Skeletal muscle tissue (tissue), 4 donors: ENCODE results near the gene GON4L. TPM values are rescaled to one million over a fixed set of nuclear protein-coding genes. Genes with fewer than 3 reads are reported as not detected.
"Not testable (repeated sequence)": the region's sequence is repeated elsewhere in the genome, so short reads cannot be mapped to it uniquely, and the experiment has no call there.

Experiments
- H3K27ac ChIP-seq: one replicate; pipeline ENCODE4 v1.7.0; 2013; ENCODE audit warnings: mild to moderate bottlenecking, low read depth, low read length, inconsistent platforms
- H3K27me3 ChIP-seq, 3 donors: one replicate each; pipeline ENCODE4 v1.7.0; 2013; ENCODE audit warnings: low read length in 3 of 3; ENCODE audit not compliant: control insufficient read depth in 3 of 3, insufficient read depth in 3 of 3
- H3K36me3 ChIP-seq, 3 donors: one replicate each; pipeline ENCODE4 v1.7.0; 2013; ENCODE audit warnings: low read length in 3 of 3; ENCODE audit not compliant: control insufficient read depth in 3 of 3, insufficient read depth in 3 of 3
- H3K4me1 ChIP-seq, 3 donors: one replicate each; pipeline ENCODE4 v1.7.0; 2013; ENCODE audit warnings: low read length in 3 of 3, mild to moderate bottlenecking in 3 of 3; ENCODE audit not compliant: control insufficient read depth in 3 of 3, insufficient read depth in 3 of 3
- H3K4me3 ChIP-seq, 3 donors: one replicate each; pipeline ENCODE4 v1.7.0; 2013; ENCODE audit warnings: low read length in 3 of 3
- H3K9ac ChIP-seq, 3 donors: one replicate each; pipeline ENCODE4 v1.7.0; 2013; ENCODE audit warnings: low read length in 3 of 3, mild to moderate bottlenecking in 3 of 3, moderate library complexity in 2 of 3, low read depth in 1 of 3
- H3K9me3 ChIP-seq, 3 donors: one replicate each; pipeline ENCODE4 v1.7.0; 2013; ENCODE audit warnings: low read length in 3 of 3; ENCODE audit not compliant: control insufficient read depth in 3 of 3
- total RNA-seq: library from RNA; depleted of rRNA; stranded (reverse); fragments of >200 nt; gene quantifications from one replicate; pipeline ENCODE4 v1.2.3, GENCODE V29; 2014
- donor health status: Osteomylitis.

Gene GON4L
- total RNA-seq, 1 donor from 2014 or later = 32.9 TPM

DNA sequence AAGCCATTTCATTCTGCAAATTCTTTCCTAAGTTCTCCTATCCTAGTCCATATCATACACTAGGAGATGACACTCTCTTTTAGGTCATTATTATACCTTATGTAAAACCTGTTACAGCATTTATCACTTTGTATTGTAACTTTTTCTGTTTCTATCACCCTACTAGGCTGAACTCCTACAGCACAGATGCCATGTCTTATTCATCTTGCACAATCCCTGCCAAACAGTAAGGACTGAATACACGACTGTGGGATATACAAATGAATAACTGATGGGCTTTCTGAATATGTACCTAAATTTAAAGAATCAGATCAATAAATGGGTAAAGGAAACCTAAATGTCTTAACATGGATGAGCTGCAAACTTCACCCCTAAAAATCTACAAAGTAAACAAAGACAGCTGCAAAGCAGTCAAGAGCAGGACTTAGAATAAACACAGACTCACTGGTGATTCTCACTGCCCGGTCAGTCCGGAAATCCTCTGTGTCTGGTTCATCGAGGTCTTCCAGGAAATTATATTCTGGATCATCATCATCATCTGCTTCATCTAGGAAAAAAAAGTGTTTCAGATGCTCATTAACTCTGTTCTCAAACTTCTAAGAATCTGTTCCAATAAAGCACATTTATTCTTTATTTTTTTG, 62.3 kb downstream of the GON4L start:
- no peaks in the 10 kb centered on the region for H3K9me3 ChIP-seq
- no peaks in the 10 kb centered on the region for H3K4me1 ChIP-seq
- no peak overlapping the region for H3K27ac ChIP-seq
- H3K9ac ChIP-seq = no peak overlapping the region
- H3K4me3 ChIP-seq = no peak overlapping the region
- H3K36me3 ChIP-seq = peaks cover 10 to 28% (median 16%) of the 10 kb centered on the region in 3 donors
- no peaks in the 10 kb centered on the region for H3K27me3 ChIP-seq

DNA sequence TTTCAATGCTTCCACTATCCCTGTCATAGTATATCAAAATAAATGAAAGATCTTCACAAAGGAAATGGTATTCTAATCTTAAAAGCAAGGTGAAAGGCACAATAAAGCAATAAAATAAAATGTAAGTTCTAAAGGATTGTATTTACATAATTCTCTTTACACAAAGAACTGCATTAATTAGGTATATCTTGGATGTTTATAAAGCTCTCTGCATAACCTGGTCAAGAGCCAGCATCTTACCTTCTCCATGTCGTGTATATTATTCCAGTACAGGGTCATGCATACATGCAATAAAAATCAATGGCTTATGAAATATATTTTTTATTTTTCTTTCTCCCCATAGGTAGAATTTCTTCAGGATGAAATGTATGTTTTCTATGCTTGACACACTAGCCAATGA, 63.8 kb downstream of the GON4L start:
- no peak overlapping the region for H3K27ac ChIP-seq
- H3K4me3 ChIP-seq = no peak overlapping the region
- no peaks in the 10 kb centered on the region for H3K9me3 ChIP-seq
- H3K27me3 ChIP-seq = no peaks in the 10 kb centered on the region
- no peak overlapping the region for H3K9ac ChIP-seq
- H3K4me1 ChIP-seq = no peaks in the 10 kb centered on the region
- H3K36me3 ChIP-seq = peaks cover 10 to 26% (median 16%) of the 10 kb centered on the region in 3 donors

DNA sequence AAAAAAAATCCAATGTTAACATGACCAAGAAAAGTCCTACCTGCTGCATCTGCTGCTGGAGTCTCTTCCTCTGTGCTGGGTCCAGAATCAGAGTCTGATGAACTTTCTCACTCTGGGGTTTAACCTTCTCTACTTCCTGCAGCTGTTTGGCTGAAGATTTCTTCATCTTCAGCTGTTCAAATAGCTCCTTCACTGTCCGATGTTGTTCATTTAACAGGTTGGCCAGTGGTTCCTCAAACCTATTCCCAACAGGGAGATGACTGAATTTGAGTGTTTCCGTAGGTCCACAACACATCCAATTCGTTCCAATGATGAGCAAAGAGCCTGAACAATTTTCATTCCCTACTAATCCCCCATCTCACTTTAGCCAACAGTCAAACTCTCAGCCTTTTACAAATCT, 79.4 kb downstream of the GON4L start:
- Histone ChIP-seq H3K9ac (no peak overlapping the region), H3K27me3 (no peaks in the 10 kb centered on the region), H3K36me3 (peaks cover 17 to 53% (median 37%) of the 10 kb centered on the region in 3 donors), H3K27ac (no peak overlapping the region), H3K4me1 (no peaks in the 10 kb centered on the region), H3K9me3 (no peaks in the 10 kb centered on the region), H3K4me3 (no peak overlapping the region)

DNA sequence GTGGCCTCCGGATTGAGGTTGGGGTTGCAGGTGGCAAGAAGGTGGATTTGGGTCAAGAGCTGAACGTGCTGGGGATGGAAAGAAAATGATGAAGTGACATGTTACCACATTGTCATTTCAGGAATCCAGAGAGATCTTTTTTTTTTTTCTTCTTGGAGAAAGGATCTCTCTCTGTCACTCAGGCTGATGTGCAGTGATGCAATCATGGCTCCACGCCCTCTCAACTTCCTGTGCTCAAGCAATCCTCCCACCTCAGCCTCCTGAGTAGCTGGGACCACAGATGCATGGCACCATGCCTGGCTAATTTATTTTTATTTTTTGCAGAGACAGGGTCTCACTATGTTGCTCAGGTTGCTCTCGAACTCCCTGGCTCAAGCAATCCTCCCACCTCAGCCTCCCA, 80.6 kb downstream of the GON4L start:
- no peak overlapping the region for H3K27ac ChIP-seq
- peaks cover 25 to 57% (median 46%) of the 10 kb centered on the region in 3 donors for H3K36me3 ChIP-seq
- no peak overlapping the region for H3K9ac ChIP-seq
- H3K4me3 ChIP-seq = no peak overlapping the region
- no peaks in the 10 kb centered on the region for H3K27me3 ChIP-seq
- no peaks in the 10 kb centered on the region for H3K4me1 ChIP-seq
- no peaks in the 10 kb centered on the region for H3K9me3 ChIP-seq

DNA sequence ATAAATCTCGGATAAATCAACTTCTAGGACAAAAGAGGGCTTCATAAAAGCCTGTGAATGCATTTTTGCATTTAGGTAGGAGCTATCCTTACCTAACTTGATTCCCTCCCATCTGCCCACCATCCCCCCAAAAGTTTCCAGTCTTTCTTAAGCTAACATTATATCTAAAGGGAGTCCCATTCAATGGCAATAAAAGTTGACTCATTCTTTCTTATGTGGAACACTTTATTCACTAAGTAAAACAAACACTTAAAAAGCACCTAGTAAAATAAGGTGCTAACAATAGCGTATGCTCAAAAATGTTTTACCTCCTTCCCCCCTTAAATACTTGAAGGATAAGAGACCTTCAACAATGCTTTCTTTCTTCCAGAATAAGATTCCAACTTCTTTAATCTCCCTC, 83.8 kb downstream of the GON4L start:
- Histone ChIP-seq H3K9me3 (no peaks in the 10 kb centered on the region), H3K4me1 (no peaks in the 10 kb centered on the region), H3K27ac (no peak overlapping the region), H3K36me3 (peaks cover 38 to 76% (median 72%) of the 10 kb centered on the region in 3 donors), H3K4me3 (no peak overlapping the region), H3K27me3 (no peaks in the 10 kb centered on the region), H3K9ac (no peak overlapping the region)

DNA sequence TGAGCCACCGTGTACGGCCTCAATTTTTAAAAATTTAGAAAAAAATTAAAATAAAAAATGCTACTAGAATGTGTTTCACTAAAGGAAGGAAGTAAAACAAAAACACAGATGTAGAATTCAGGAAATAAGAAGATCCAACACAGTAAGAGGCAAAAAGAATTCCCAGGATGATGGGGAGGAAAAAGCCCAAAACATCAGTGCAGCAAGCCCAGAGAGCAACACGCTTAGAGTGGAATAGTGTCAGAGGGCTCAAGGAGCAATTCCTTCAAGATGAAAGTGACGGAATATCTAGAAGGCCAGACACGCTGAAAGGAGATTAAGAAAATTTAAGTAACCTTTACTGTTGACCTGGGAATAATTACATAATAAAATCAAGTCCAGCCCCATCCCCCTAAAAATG, 87.8 kb downstream of the GON4L start:
- Histone ChIP-seq H3K9ac (no peak overlapping the region), H3K4me3 (no peak overlapping the region), H3K36me3 (peaks cover 37 to 74% (median 70%) of the 10 kb centered on the region in 3 donors), H3K9me3 (no peaks in the 10 kb centered on the region), H3K4me1 (no peaks in the 10 kb centered on the region), H3K27ac (no peak overlapping the region), H3K27me3 (no peaks in the 10 kb centered on the region)

DNA sequence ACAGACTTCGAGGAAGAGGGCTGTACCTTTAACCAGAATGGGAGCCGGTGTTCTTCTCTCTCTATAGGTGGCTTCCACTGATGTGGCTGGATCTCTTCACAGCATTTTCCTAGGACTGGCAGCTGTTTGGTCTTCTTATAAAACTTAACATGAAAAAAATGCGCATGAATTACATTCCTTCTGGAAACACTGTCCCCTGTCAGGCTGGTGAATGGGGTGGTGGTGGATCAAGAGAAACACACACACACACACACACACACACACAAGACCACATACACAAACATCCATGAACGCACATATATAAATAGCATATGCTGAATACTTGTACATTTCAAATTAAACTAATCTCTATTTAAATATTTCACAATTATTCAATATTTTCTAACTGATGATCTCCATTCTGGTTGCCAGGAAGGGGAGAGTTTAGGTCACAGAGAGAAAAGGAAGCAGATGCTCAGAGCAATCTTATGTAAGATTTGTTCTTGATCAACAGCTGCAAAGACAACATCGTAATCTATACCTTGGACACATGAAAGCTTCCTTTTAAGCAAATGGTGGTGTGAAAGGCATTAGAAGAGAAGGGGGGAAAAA, 89.5 kb downstream of the GON4L start:
- not testable (repeated sequence) for H3K9ac ChIP-seq, H3K27me3 ChIP-seq, H3K9me3 ChIP-seq, H3K4me3 ChIP-seq, H3K27ac ChIP-seq, H3K4me1 ChIP-seq
- H3K36me3 ChIP-seq = peaks cover 35 to 69% (median 67%) of the 10 kb centered on the region in 3 donors

DNA sequence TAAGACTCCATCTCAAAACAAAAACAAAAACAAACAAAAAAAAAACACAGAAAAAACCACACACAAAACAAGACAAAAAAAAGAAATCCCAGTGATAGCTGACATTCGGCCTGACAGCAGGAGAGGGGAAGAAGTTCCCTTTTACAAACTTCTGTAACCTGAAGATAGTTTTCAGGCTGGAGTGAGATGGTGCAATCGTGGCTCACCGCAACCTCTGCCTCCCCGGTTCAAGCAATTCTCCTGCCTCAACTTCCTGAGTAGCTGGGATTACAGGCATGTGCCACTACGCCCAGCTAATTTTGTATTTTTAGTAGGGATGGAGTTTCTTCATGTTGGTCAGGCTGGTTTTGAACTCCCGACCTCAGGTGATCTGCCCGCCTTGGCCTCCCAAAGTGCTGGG, 93.0 kb downstream of the GON4L start:
- not testable (repeated sequence) for H3K27ac ChIP-seq, H3K27me3 ChIP-seq, H3K9ac ChIP-seq, H3K4me1 ChIP-seq, H3K4me3 ChIP-seq, H3K9me3 ChIP-seq
- H3K36me3 ChIP-seq = peaks cover 34 to 64% (median 61%) of the 10 kb centered on the region in 3 donors

DNA sequence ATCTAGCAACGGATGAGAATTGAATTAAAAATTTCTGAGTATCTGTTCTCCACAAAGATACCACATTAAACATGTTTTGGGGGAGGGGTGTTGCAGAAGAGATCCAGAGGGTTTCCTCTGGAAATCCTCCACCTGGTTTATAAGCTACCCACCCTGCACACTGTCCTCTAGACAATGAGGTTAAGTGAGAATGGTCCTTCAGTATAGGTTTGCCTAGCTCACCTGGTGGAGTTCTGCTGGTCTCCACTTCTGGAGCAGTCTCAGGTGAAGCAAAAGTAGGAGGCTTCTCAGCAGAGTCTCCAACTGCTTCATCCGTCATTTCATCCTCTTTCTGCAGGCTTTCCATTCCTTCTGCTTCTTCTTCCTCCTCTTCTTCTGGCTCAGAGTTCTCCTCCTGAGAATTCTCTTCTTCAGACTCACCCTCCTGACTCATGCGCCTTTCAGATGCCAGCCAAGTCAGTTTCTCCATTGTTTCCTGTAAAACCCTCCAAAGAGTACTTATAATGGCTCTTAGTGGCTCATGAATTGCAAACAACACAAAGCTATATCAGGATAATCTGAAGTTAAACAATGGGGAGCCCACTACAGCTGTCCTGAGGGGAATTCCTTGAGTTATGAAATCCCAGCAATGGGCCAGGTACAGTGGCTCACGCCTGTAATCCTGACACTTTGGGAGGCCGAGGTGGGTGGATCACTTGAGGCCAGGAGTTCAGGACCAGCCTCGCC, 93.8 kb downstream of the GON4L start:
- H3K27me3 ChIP-seq, H3K9me3 ChIP-seq, H3K9ac ChIP-seq, H3K4me1 ChIP-seq, H3K4me3 ChIP-seq, H3K27ac ChIP-seq: not testable (repeated sequence)
- peaks cover 35 to 65% (median 61%) of the 10 kb centered on the region in 3 donors for H3K36me3 ChIP-seq

DNA sequence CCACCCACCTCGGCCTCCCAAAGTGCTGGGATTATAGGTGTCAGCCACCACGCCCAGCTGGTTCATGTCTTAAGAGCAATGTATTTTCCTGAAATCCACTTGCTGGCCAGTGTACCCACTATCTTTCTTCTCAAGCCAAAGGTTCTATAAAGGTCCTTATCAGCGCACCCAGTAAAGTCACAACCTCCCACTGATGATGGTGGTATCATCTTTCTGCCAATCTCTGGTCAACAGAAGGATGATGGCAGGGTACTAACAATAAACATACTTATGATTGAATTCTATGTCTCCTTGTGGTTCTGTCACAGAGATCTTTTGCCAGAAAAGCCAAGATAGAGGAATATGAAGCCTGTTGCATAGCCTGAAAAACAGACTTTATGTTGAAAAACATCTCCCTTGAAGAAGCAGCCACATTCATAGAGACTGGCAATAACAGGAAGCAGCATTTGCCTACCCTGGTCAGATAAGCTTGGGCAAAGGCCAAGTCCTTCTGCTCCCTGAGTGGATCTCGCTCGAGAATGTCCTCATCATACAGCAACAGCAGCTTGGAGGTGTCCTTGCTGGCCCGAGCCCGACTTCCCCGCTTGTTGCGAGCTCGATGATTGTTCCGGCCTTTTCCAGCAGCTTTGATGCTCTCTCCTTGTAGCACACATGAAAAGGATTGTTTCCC, 95.1 kb downstream of the GON4L start:
- Histone ChIP-seq H3K36me3 (peaks cover 40 to 67% (median 61%) of the 10 kb centered on the region in 3 donors), H3K27ac (no peak overlapping the region), H3K9me3 (no peaks in the 10 kb centered on the region), H3K4me3 (no peak overlapping the region), H3K27me3 (no peaks in the 10 kb centered on the region), H3K9ac (no peak overlapping the region), H3K4me1 (no peaks in the 10 kb centered on the region)
